ENCODE results near the gene PLA2G2F.

The PLA2G2F gene

DNA sequence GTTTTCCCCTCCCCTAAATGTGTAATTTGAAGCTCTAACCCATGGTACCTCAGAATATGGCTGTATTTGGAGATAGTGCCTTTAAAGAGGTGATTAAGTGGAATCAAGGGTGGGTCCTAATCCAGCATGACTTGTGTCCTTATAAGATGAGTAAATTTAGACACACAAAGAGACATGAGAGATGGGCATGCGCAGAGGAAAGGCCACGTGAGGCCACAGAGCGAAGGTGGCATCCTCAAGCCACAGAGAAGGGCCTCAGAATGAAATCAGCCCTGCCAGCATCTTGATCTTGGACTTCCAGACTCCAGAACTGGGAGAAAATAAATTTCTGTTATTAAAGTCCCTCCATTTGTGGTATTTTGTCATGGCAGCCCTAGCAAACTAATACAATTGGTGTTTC, 2.9 kb upstream of the PLA2G2F start:
- Mint-ChIP-seq H3K4me1 (no peaks in the 10 kb centered on the region), H3K27me3 (ENCODE audit: low read depth) (peaks cover 3% of the 10 kb centered on the region), H3K4me3 (no peak overlapping the region), H3K9me3 (peaks cover 6% of the 10 kb centered on the region), H3K36me3 (ENCODE audit: low read depth) (no peaks in the 10 kb centered on the region), H3K27ac (no peak overlapping the region)
- TF ChIP-seq, protein P1, sequence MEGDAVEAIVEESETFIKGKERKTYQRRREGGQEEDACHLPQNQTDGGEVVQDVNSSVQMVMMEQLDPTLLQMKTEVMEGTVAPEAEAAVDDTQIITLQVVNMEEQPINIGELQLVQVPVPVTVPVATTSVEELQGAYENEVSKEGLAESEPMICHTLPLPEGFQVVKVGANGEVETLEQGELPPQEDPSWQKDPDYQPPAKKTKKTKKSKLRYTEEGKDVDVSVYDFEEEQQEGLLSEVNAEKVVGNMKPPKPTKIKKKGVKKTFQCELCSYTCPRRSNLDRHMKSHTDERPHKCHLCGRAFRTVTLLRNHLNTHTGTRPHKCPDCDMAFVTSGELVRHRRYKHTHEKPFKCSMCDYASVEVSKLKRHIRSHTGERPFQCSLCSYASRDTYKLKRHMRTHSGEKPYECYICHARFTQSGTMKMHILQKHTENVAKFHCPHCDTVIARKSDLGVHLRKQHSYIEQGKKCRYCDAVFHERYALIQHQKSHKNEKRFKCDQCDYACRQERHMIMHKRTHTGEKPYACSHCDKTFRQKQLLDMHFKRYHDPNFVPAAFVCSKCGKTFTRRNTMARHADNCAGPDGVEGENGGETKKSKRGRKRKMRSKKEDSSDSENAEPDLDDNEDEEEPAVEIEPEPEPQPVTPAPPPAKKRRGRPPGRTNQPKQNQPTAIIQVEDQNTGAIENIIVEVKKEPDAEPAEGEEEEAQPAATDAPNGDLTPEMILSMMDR (IDR thresholded peaks at IDR 0.05; ENCODE audit: unreplicated experiment in 3 of 3), result no peak

DNA sequence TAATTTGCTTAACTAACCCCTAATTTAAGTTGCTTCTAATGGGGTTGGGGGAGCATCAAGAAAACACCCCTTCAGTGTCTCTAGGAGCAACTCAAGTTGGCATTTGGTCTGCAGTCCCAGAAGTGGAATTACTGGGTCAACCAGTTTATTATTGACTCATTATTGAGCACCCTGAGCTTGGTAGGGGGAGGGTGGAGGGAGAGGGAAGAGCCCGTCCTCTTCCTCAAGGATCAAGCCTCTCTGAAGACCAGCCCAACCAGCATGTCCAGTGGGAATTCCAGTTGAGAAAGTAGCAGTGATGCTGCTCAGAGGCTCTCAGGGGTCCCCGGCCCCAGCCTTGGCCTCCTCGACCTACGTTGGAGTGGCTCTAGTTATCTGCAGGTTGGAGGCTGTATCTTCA, 2.1 kb upstream of the PLA2G2F start:
- H3K4me1 Mint-ChIP-seq, result no peaks in the 10 kb centered on the region
- TF ChIP-seq, protein P1 (IDR thresholded peaks at IDR 0.05; ENCODE audit: unreplicated experiment in 3 of 3), result no peak
- peaks cover 2% of the 10 kb centered on the region for H3K9me3 Mint-ChIP-seq
- no peak overlapping the region for H3K4me3 Mint-ChIP-seq
- H3K27me3 Mint-ChIP-seq (ENCODE audit: low read depth), result peaks cover 8% of the 10 kb centered on the region
- H3K36me3 Mint-ChIP-seq (ENCODE audit: low read depth), result no peaks in the 10 kb centered on the region
- H3K27ac Mint-ChIP-seq, result no peak overlapping the region

DNA sequence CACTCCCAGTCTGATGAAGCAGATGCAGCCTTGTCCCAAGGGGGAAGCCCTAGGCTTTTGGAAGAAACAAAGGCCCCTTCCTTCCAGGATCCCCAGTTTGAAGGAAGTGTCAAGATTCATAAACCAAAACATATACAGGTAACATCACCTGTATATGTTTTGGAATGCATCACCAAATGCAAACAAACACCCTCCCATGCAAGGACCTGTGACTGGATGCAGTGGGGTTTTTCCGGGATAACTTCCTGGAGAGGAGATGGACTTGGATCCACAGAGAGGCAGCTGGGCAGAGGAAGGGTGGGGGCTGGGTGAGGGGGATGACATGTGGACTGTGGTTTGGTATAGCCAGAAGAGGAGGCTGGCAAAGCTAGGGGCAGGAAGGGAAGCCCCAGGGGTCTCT, 1.5 kb upstream of the PLA2G2F start:
- Mint-ChIP-seq H3K4me3 (no peak overlapping the region), H3K36me3 (ENCODE audit: low read depth) (no peaks in the 10 kb centered on the region), H3K27me3 (ENCODE audit: low read depth) (peaks cover 12% of the 10 kb centered on the region), H3K4me1 (no peaks in the 10 kb centered on the region), H3K27ac (no peak overlapping the region), H3K9me3 (no peaks in the 10 kb centered on the region)
- TF ChIP-seq, protein P1 (IDR thresholded peaks at IDR 0.05; ENCODE audit: unreplicated experiment in 3 of 3), result no peak

DNA sequence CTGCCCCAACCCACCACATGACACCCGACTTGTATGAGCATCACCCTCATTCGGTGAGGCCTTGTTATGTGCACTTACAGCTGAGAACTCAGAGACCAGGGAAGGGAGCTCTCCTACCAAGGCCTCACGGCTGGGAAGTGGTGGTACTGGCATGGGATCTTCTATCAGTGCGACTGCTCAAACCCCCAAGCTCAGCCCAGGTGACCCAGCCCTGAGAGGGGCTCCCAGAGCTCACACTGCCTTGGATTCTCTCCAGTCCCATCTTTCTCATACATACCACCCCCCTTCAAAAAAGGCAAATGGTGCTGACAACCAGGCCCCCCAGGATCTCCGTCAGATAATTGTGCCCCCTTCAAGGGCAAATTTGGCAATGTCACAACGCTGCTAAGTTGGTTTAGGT, 777 bp upstream of the PLA2G2F start:
- TF ChIP-seq, protein P1 (IDR thresholded peaks at IDR 0.05; ENCODE audit: unreplicated experiment in 3 of 3), result no peak
- H3K4me1 Mint-ChIP-seq, result no peaks in the 10 kb centered on the region
- H3K27me3 Mint-ChIP-seq (ENCODE audit: low read depth), result peaks cover 12% of the 10 kb centered on the region
- H3K4me3 Mint-ChIP-seq, result no peak overlapping the region
- H3K27ac Mint-ChIP-seq, result no peak overlapping the region
- no peaks in the 10 kb centered on the region for H3K9me3 Mint-ChIP-seq
- no peaks in the 10 kb centered on the region for H3K36me3 Mint-ChIP-seq (ENCODE audit: low read depth)

DNA sequence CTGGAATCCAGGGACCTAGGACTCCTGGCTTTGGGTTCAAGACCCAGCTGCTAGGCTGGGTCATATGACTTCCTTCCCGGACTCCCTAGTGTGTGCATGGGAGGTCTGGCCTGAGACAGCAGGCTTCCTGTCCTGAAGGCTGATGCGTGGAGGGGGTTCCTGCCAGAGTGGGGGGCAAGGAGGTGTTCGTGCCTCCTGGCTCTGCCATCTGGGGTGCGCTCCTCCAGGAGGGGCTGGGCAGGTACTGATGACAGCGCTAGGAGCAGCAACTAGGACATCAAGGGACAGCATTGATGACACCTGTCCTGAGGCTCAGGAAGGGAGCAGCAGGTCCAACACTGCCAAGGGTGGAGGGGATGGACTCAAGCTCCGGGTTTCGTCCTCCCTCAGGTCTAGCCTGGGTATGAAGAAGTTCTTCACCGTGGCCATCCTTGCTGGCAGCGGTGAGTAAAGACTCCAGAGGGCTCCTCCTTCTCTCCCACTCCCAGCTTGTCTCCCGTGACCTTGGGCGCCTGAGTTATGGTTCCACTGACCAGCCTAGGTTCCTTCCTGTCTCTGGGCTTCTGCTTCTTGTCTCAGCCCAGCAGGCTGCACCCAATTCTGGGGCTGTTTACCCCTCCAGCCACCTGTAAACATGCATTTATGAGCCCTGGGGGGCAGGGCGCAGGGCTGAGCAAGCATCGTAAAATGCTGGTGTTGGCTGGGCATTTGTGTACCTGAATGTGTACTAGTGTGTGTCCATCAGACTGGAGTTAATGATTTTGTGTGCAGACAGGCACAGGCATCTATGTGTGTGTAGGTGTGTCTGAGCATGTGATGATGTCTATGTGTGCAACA, 871 bp downstream of the PLA2G2F start:
- H3K27me3 Mint-ChIP-seq (ENCODE audit: low read depth), result peaks cover 14% of the 10 kb centered on the region
- no peak overlapping the region for H3K27ac Mint-ChIP-seq
- H3K4me3 Mint-ChIP-seq, result no peak overlapping the region
- no peaks in the 10 kb centered on the region for H3K4me1 Mint-ChIP-seq
- H3K9me3 Mint-ChIP-seq, result no peaks in the 10 kb centered on the region
- no peaks in the 10 kb centered on the region for H3K36me3 Mint-ChIP-seq (ENCODE audit: low read depth)
- TF ChIP-seq, protein P1 (IDR thresholded peaks at IDR 0.05; ENCODE audit: unreplicated experiment in 3 of 3), result no peak

DNA sequence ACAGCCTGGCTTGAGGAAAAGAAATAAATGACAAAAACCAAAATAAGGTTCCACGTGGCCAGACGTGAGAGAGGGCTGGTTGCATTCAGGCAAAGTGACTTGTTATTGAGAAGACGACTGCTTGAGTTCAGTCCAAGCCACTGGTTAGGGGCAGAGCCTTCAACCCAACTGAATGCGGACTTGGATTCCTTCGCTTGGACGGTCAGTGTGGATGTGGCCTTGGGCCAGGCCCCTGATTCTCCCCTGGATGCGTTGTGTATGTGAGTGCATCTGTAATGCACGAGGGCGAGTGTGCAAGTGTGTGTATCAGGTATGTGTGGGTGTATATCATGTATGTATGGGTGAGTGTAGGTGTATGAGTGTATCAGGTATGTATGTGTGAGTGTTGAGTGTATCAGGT, 1.9 kb downstream of the PLA2G2F start:
- Mint-ChIP-seq H3K9me3 (no peaks in the 10 kb centered on the region), H3K27ac (no peak overlapping the region)
- TF ChIP-seq, protein P1 (IDR thresholded peaks at IDR 0.05; ENCODE audit: unreplicated experiment in 3 of 3), result no peak

More for the DNA sequence above, 1.9 kb downstream of the PLA2G2F start:
- H3K36me3 Mint-ChIP-seq (ENCODE audit: low read depth), result no peaks in the 10 kb centered on the region
- H3K4me1 Mint-ChIP-seq, result no peaks in the 10 kb centered on the region
- no peak overlapping the region for H3K4me3 Mint-ChIP-seq
- H3K27me3 Mint-ChIP-seq (ENCODE audit: low read depth), result peaks cover 14% of the 10 kb centered on the region

Measured in nephron (organoid).